Measurements from ENCODE around the gene ENTPD8. TPM values are rescaled to one million over a fixed set of nuclear protein-coding genes. Genes with fewer than 3 reads are reported as not detected.

The ENTPD8 gene
- total and polyA plus RNA-seq, 7 donors: 0.71 to 65.3 (median 38.4) TPM; not detected in 3

DNA sequence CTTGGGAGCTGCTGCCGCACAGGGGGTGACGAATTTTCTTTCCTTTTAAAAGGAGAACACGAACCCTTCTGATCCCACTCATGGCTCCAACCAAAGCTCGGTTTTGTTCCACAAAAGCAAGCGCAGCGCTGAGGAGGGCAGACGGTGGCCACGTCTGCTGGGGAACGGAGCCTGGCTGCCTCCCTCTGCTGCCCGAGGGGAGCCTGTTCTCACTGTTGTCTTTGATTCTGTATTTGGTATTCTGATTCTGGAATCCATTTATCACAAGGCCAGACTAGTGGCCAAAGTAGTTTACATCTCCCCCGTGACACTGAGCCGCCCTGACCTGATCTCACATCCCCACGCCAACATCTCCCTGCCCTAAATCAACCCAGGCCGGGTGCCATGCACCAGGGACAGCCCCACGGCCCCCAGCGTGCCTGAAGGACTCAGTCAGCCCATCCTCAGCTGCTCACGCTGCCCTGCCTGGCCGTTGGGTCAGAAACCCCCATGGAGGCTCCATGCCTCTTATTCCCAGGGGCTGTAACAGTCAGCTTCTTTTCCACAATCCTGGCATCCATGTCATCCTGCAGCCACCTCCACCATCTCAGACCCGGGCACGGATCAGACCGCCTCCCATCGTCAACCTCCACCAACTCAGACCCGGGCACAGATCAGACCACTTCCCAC, 24.7 kb upstream of the ENTPD8 start:
- Histone ChIP-seq H3K4me1 (no peaks in the 10 kb centered on the region), H3K27me3 (no peaks in the 10 kb centered on the region), H3K9me3 (no peaks in the 10 kb centered on the region), H3K27ac (no peak overlapping the region), H3K4me3 (no peak overlapping the region), H3K36me3 (no peaks in the 10 kb centered on the region)
- intact Hi-C loops (cut with DNase I): no loop called here
- DNase-seq: no peak
- no peak for TF ChIP-seq CTCF (IDR thresholded peaks at IDR 0.05)
- WGBS, 2 donors: 89 to 90% methylated on average over 23 of the region's 23 CpGs

- WGBS, 2 donors: 91 to 92% methylated on average over 23 of the region's 23 CpGs
- no peak overlapping the region for H3K27ac ChIP-seq
- peaks cover 0 to 3% (median 0%) of the 10 kb centered on the region in 4 donors for H3K4me1 ChIP-seq
- TF ChIP-seq CTCF (IDR thresholded peaks at IDR 0.05) (no peak), POLR2A (IDR thresholded peaks at IDR 0.05) (no peak), POLR2AphosphoS5 (IDR thresholded peaks at IDR 0.05) (no peak), EP300 (IDR thresholded peaks at IDR 0.05) (no peak)
- no peaks in the 10 kb centered on the region for H3K9me3 ChIP-seq
- no peaks in the 10 kb centered on the region for H3K36me3 ChIP-seq
- DNase-seq: no peak
- intact Hi-C loops (cut with DNase I): no loop called here
- H3K4me3 ChIP-seq: no peak overlapping the region
- no peaks in the 10 kb centered on the region for H3K27me3 ChIP-seq
Measured at GRCh38 chr9:137465000-137465719, 24.0 kb upstream of the ENTPD8 start.

- H3K27me3 ChIP-seq: no peaks in the 10 kb centered on the region
- no peaks in the 10 kb centered on the region for H3K36me3 ChIP-seq
- DNase-seq: no peak
- no peak overlapping the region for H3K4me3 ChIP-seq
- no peaks in the 10 kb centered on the region for H3K9me3 ChIP-seq
- no peak overlapping the region for H3K27ac ChIP-seq
- peaks cover 0 to 10% (median 7%) of the 10 kb centered on the region in 4 donors for H3K4me1 ChIP-seq
- intact Hi-C loops (cut with DNase I): no loop called here
- TF ChIP-seq POLR2AphosphoS5 (IDR thresholded peaks at IDR 0.05): no peak
- TF ChIP-seq CTCF (IDR thresholded peaks at IDR 0.05): no peak
- TF ChIP-seq EP300 (IDR thresholded peaks at IDR 0.05): no peak
- no peak for TF ChIP-seq POLR2A (IDR thresholded peaks at IDR 0.05)
- WGBS, 2 donors: 94 to 95% methylated on average over 28 of the region's 28 CpGs
Measured at GRCh38 chr9:137464291-137464999, 23.3 kb upstream of the ENTPD8 start.

- TF ChIP-seq CTCF (IDR thresholded peaks at IDR 0.05): no peak
- TF ChIP-seq EP300 (IDR thresholded peaks at IDR 0.05): no peak
- TF ChIP-seq POLR2AphosphoS5 (IDR thresholded peaks at IDR 0.05): no peak
- no peak for TF ChIP-seq POLR2A (IDR thresholded peaks at IDR 0.05)
- DNase-seq: no peak
- Histone ChIP-seq H3K27ac (no peak overlapping the region), H3K4me3 (no peak overlapping the region), H3K27me3 (no peaks in the 10 kb centered on the region), H3K36me3 (no peaks in the 10 kb centered on the region), H3K9me3 (no peaks in the 10 kb centered on the region), H3K4me1 (peaks cover 0 to 12% (median 8%) of the 10 kb centered on the region in 4 donors)
- 95 to 96% methylated on average over 18 of the region's 18 CpGs for WGBS, 2 donors
- intact Hi-C loops (cut with DNase I): no loop called here
Measured at GRCh38 chr9:137463931-137464290, 22.8 kb upstream of the ENTPD8 start.

All from sigmoid colon (tissue), 7 donors.